Neural cell (in vitro differentiated cells): ENCODE data around the gene IRS1. TPM values are rescaled to one million over a fixed set of nuclear protein-coding genes. Genes with fewer than 3 reads are reported as not detected.

Experiments
- H2AFZ ChIP-seq: fragments of 200-600, 300-800 bp; sonication (generic), shearing (Covaris generic); 2 replicates; pipeline ENCODE4 v1.6.0; 2014; ENCODE audit warnings: low read depth, mild to moderate bottlenecking, antibody characterized with exemption, low read length, moderate library complexity
- H3F3A ChIP-seq: fragments of 200-600 bp; shearing (Covaris generic); 2 replicates; pipeline ENCODE4 v1.6.1; 2016; ENCODE audit warnings: mild to moderate bottlenecking, moderate library complexity, mixed read lengths, antibody characterized with exemption, low read length; ENCODE audit not compliant: insufficient read depth, poor library complexity, severe bottlenecking
- H3K27ac ChIP-seq: fragments of 200-600, 300-800 bp; sonication (generic), shearing (Covaris generic); 2 replicates; pipeline ENCODE4 v1.5.1; 2014; ENCODE audit warnings: mild to moderate bottlenecking, low read length, moderate library complexity
- H3K27me3 ChIP-seq: fragments of 300-800, 200-600 bp; sonication (generic), shearing (Covaris generic); 2 replicates; pipeline ENCODE4 v1.6.0; 2014; ENCODE audit warnings: mild to moderate bottlenecking, low read depth, low read length, moderate library complexity; ENCODE audit not compliant: insufficient read depth
- H3K36me3 ChIP-seq: fragments of 300-800, 200-600 bp; sonication (generic), shearing (Covaris generic); 2 replicates; pipeline ENCODE4 v1.5.1; 2014; ENCODE audit warnings: mild to moderate bottlenecking, antibody characterized with exemption, low read length, moderate library complexity; ENCODE audit not compliant: insufficient read depth
- H3K4me2 ChIP-seq: fragments of 300-800, 200-600 bp; sonication (generic), shearing (Covaris generic); 2 replicates; pipeline ENCODE4 v1.6.0; 2014; ENCODE audit warnings: mild to moderate bottlenecking, low read length
- H3K4me3 ChIP-seq: fragments of 300-800, 200-600 bp; sonication (generic), shearing (Covaris generic); 2 replicates; pipeline ENCODE4 v1.5.1; 2014; ENCODE audit warnings: mild to moderate bottlenecking, low read length, moderate library complexity
- H3K79me2 ChIP-seq: fragments of 200-600 bp; shearing (Covaris generic); replicated peaks from 2 replicates; pipeline ENCODE4 v1.6.0; 2014; ENCODE audit warnings: mild to moderate bottlenecking, low read length, moderate library complexity; ENCODE audit not compliant: insufficient read depth
- H3K9ac ChIP-seq: fragments of 300-800, 200-600 bp; sonication (generic), shearing (Covaris generic); 2 replicates; pipeline ENCODE4 v1.6.1; 2016; ENCODE audit warnings: mild to moderate bottlenecking, low read length, mixed read lengths
- H3K9me2 ChIP-seq: fragments of 200-600 bp; shearing (Covaris generic); 2 replicates; pipeline ENCODE4 v1.6.1; 2016; ENCODE audit warnings: mild to moderate bottlenecking, low read length, mixed read lengths; ENCODE audit not compliant: insufficient read depth
- H3K9me3 ChIP-seq: fragments of 200-600, 300-800 bp; sonication (generic), shearing (Covaris generic); 2 replicates; pipeline ENCODE4 v1.6.1; 2016; ENCODE audit warnings: mild to moderate bottlenecking, mixed run types, low read length, moderate library complexity, mixed read lengths
- H4K20me1 ChIP-seq: fragments of 200-600 bp; shearing (Covaris generic); 2 replicates; pipeline ENCODE4 v1.6.1; 2016; ENCODE audit warnings: mild to moderate bottlenecking, mixed run types; ENCODE audit not compliant: insufficient read depth
- EP300 ChIP-seq: fragments of 450-650 bp; conservative IDR thresholded peaks from 2 replicates; pipeline ENCODE4 v1.6.1; 2014; ENCODE audit warnings: antibody characterized with exemption, mild to moderate bottlenecking, moderate library complexity; ENCODE audit not compliant: poor library complexity, severe bottlenecking
- EZH2 ChIP-seq: fragments of 200-600, 300-800 bp; shearing (Covaris generic), sonication (generic); IDR thresholded peaks from 2 replicates; pipeline ENCODE4 v1.6.1; 2014; ENCODE audit warnings: antibody characterized with exemption, low read length, borderline replicate concordance, mild to moderate bottlenecking; ENCODE audit not compliant: insufficient read depth, poor library complexity, severe bottlenecking
- MXI1 ChIP-seq: fragments of 450-650 bp; conservative IDR thresholded peaks from 2 replicates; pipeline ENCODE4 v1.6.1; 2014; ENCODE audit warnings: antibody characterized with exemption, mild to moderate bottlenecking; ENCODE audit not compliant: poor library complexity, severe bottlenecking
- POLR2AphosphoS5 ChIP-seq: IDR thresholded peaks from 2 replicates; pipeline ENCODE4 v1.6.1; 2012
- RAD21 ChIP-seq: fragments of 450-650 bp; conservative IDR thresholded peaks from 2 replicates; pipeline ENCODE4 v1.6.1; 2014; ENCODE audit warnings: antibody characterized with exemption, mild to moderate bottlenecking, moderate library complexity
- REST ChIP-seq: IDR thresholded peaks from 2 replicates; pipeline ENCODE4 v1.6.1; 2012; ENCODE audit warnings: borderline replicate concordance
- SMC3 ChIP-seq: fragments of 450-650 bp; conservative IDR thresholded peaks from 2 replicates; pipeline ENCODE4 v1.6.1; 2014; ENCODE audit warnings: antibody characterized with exemption, mild to moderate bottlenecking, moderate library complexity; ENCODE audit not compliant: poor library complexity
- TAF1 ChIP-seq: IDR thresholded peaks from 2 replicates; pipeline ENCODE4 v1.6.1; 2012; ENCODE audit warnings: low read depth
- polyA plus RNA-seq: library from polyadenylated mRNA; depleted of rRNA; stranded (reverse); fragments of >200 nt; gene quantifications from 2 replicates; pipeline ENCODE4 v1.2.3, GENCODE V29; 2014
- TF ChIP-seq, protein P1 (sequence below): fragments of 450-650 bp; IDR thresholded peaks from 2 replicates; pipeline ENCODE4 v1.5.1; 2014; ENCODE audit warnings: antibody characterized with exemption, mild to moderate bottlenecking, moderate library complexity; ENCODE audit not compliant: poor library complexity, severe bottlenecking

Gene IRS1
- polyA plus RNA-seq, 1 donor from 2014 or later = 7.2 TPM

DNA sequence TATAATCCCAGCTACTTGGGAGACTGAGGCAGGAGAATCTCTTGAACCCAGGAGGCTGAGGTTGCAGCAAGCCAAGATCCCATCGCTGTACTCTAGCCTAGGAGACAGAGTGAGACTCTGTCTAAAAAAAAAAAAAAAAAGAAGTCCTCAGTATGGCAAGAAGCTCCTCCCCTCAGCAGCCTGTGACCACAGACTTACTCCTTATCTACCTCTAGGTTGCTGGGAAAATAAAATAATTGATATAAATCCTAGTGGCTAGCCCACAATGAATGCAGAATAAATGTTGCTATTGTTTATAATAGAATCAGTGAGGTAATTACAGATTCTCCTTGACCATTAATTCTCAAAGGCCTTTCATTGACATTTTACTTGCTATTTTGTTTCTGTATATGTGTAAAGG is 70.6 kb downstream of the IRS1 start:
- TF ChIP-seq POLR2AphosphoS5 (no peak), SMC3 (no peak)
- no peaks in the 10 kb centered on the region for H3K9me2 ChIP-seq
- no peak overlapping the region for H2AFZ ChIP-seq
- H3K36me3 ChIP-seq = no peaks in the 10 kb centered on the region
- H4K20me1 ChIP-seq = no peaks in the 10 kb centered on the region
- H3K27me3 ChIP-seq = no peaks in the 10 kb centered on the region
- no peak overlapping the region for H3K4me2 ChIP-seq
- no peak overlapping the region for H3K27ac ChIP-seq
- H3K9me3 ChIP-seq = no peaks in the 10 kb centered on the region
- no peak overlapping the region for H3K4me3 ChIP-seq
- no peaks in the 10 kb centered on the region for H3F3A ChIP-seq
- H3K79me2 ChIP-seq = no peaks in the 10 kb centered on the region
- no peak overlapping the region for H3K9ac ChIP-seq

DNA sequence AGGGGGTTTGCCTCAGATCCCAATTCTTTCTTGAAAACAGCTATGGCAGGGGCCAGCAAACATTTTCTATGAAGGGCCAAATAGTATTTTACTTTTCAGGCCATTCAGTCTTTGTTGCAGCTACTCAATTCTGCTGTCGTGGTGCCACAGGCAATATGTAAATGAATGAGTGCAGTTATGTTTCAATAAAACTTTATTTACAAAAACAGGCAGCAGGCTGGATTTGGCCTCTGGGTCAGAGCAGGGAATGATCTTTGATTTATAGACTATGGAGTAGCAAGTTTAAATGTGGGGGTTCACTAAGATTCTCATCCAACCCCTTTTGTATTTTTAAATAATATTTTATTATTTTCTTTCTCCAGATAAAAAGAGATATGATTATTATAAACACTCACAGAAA is 72.4 kb downstream of the IRS1 start:
- TF ChIP-seq, protein P1, sequence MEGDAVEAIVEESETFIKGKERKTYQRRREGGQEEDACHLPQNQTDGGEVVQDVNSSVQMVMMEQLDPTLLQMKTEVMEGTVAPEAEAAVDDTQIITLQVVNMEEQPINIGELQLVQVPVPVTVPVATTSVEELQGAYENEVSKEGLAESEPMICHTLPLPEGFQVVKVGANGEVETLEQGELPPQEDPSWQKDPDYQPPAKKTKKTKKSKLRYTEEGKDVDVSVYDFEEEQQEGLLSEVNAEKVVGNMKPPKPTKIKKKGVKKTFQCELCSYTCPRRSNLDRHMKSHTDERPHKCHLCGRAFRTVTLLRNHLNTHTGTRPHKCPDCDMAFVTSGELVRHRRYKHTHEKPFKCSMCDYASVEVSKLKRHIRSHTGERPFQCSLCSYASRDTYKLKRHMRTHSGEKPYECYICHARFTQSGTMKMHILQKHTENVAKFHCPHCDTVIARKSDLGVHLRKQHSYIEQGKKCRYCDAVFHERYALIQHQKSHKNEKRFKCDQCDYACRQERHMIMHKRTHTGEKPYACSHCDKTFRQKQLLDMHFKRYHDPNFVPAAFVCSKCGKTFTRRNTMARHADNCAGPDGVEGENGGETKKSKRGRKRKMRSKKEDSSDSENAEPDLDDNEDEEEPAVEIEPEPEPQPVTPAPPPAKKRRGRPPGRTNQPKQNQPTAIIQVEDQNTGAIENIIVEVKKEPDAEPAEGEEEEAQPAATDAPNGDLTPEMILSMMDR = no peak
- TF ChIP-seq EZH2 = no peak
- TF ChIP-seq REST = no peak
- no peak for TF ChIP-seq RAD21
- no peak for TF ChIP-seq EP300
- no peak for TF ChIP-seq TAF1
- TF ChIP-seq MXI1 = no peak
- no peak for TF ChIP-seq SMC3
- no peak for TF ChIP-seq POLR2AphosphoS5
- no peak overlapping the region for H3K4me2 ChIP-seq
- H3K27ac ChIP-seq = no peak overlapping the region
- no peaks in the 10 kb centered on the region for H3K36me3 ChIP-seq
- H3K9ac ChIP-seq = no peak overlapping the region
- H3K9me3 ChIP-seq = no peaks in the 10 kb centered on the region
- no peaks in the 10 kb centered on the region for H3F3A ChIP-seq
- H2AFZ ChIP-seq = no peak overlapping the region
- no peak overlapping the region for H3K4me3 ChIP-seq
- H3K9me2 ChIP-seq = no peaks in the 10 kb centered on the region
- no peaks in the 10 kb centered on the region for H4K20me1 ChIP-seq
- no peaks in the 10 kb centered on the region for H3K79me2 ChIP-seq
- no peaks in the 10 kb centered on the region for H3K27me3 ChIP-seq

GRCh38 chr2:226726546-226726945 is 73.1 kb downstream of the IRS1 start:
- H3K79me2 ChIP-seq = no peaks in the 10 kb centered on the region
- TF ChIP-seq POLR2AphosphoS5 = no peak
- TF ChIP-seq REST = no peak
- no peak for TF ChIP-seq EP300
- TF ChIP-seq, protein P1 = no peak
- no peak for TF ChIP-seq SMC3
- no peak for TF ChIP-seq RAD21
- no peak for TF ChIP-seq EZH2
- TF ChIP-seq TAF1 = no peak
- no peak for TF ChIP-seq MXI1
- H3F3A ChIP-seq = no peaks in the 10 kb centered on the region
- no peak overlapping the region for H3K4me2 ChIP-seq
- H3K27me3 ChIP-seq = no peaks in the 10 kb centered on the region
- no peak overlapping the region for H3K4me3 ChIP-seq
- H3K9ac ChIP-seq = no peak overlapping the region
- no peaks in the 10 kb centered on the region for H4K20me1 ChIP-seq
- no peaks in the 10 kb centered on the region for H3K9me2 ChIP-seq
- no peak overlapping the region for H2AFZ ChIP-seq
- H3K9me3 ChIP-seq = no peaks in the 10 kb centered on the region
- no peaks in the 10 kb centered on the region for H3K36me3 ChIP-seq
- no peak overlapping the region for H3K27ac ChIP-seq
